Mucosa of descending colon (tissue), 3 donors: ENCODE measurements around the gene ADM5. TPM values are rescaled to one million over a fixed set of nuclear protein-coding genes. Genes with fewer than 3 reads are reported as not detected.

Experiments
- ATAC-seq: fragments of 200-7000 bp; cut with Tn5 transposase; one replicate; pipeline ENCODE4 v1.9.1; 2020; ENCODE audit warnings: mild to moderate bottlenecking, moderate library complexity
- DNase-seq, 3 donors: peaks; one replicate each; pipeline ENCODE4 v3.0.0-alpha.2; 2020
- H3K36me3 ChIP-seq: fragments of 200-600 bp; one replicate; pipeline ENCODE4 v1.8.0; 2021; ENCODE audit warnings: low read depth, mild to moderate bottlenecking
- H3K4me1 ChIP-seq: fragments of 200-600 bp; one replicate; pipeline ENCODE4 v1.8.0; 2021; ENCODE audit warnings: low read depth, mild to moderate bottlenecking
- H3K4me3 ChIP-seq: fragments of 200-600 bp; one replicate; pipeline ENCODE4 v1.8.0; 2021; ENCODE audit warnings: mild to moderate bottlenecking
- H3K9me3 ChIP-seq: fragments of 200-600 bp; one replicate; pipeline ENCODE4 v1.8.0; 2021; ENCODE audit warnings: mild to moderate bottlenecking
- CTCF ChIP-seq: fragments of 200-600 bp; IDR thresholded peaks from one replicate; pipeline ENCODE4 v1.8.0; 2022; ENCODE audit warnings: antibody characterized with exemption, mild to moderate bottlenecking
- intact Hi-C, 2 donors: fragments of 100-400 bp; cut with DNase I in 1 of 2; cut with micrococcal nuclease in 1 of 2; formaldehyde crosslinking; loops; one replicate each; pipeline versions ENCODE4 v1.11.0 to v1.11.1; 2022; cut with DNase I, micrococcal nuclease
- total RNA-seq, 3 donors: library from RNA; stranded (reverse); fragmentation: NEBNext Ultra II Directional in 2 of 3; extraction: Animal tissue kit (Norgen Biotek cat#: 25700) in 2 of 3; gene quantifications; one replicate each; pipeline versions ENCODE4 v1.2.1 to v1.2.4, GENCODE V29; 2021 to 2023
- donor health status: DM: no; HTN: no; CAD: no; lungs with moderate emphysema.
- donor health status: DM: no; HTN: no; CAD: no.
- donor health status: DM: no; HTN: yes; CAD: no.

The ADM5 gene
- total RNA-seq, 3 donors from 2014 or later: 0.69 to 1.3 (median 1.2) TPM

DNA sequence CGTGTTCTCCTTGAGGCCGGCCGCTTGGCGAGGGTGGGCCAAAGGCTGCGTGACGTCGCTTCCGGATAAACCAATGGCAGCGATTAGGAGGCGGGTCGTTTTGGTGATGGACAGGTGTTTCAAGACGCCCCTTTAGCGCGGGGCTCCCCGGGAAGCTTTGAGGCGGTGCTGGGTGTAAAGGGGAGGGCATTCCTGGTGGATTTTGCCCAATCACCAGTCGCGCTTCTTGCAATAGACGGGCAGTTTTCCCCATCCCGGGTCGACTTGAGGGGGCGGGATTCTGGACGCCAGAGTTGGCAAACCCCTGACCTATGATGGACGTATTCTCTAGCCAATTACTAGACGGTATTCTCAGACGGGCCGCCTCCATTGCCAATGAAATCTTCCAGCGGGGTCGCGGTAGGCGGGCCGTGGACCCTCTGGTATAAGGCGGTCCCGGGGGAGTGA lies 12.6 kb upstream of the ADM5 start:
- H3K36me3 ChIP-seq: peaks cover 6% of the 10 kb centered on the region
- intact Hi-C loops: no loop called here

DNA sequence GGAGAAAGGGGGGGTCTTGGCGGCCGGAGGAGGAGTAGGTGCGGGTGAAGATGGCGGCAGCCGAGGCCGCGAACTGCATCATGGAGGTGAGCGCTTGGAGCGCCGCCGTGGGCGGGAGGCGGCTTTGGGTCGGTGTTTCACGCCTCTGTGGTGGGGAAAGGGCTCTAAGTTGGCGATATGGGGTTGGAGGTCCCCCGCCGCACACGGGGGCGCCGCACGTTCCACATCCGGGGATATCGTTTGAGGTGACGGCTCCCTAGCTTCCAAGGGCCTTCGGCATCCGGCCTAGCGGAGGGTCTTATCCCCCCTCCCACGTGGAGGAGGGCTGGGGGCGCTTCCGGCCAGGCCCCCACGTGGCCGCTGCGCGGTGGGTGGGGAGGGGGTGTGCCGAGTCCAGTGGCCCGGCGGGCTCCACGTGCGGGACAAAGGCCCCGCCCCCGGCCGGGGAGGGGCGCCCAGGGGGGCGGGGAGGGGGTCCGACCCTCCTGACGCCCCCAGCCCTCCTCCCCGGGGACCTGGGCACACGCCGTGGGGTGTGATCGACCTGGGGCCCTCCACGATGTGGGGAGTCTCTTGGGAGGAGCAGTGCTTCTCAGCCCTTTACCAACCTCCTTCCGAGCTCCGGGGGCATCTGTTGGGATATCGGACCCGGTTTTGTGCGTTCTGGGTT lies 12.0 kb upstream of the ADM5 start, which contains the start of gene PRMT1:
TSS of gene PRMT1 (plus strand) at position 41 of the 670 bp plus-strand sequence. CDS start at position 51, 10 bp downstream.
- ATAC-seq (peak; percentile 10), DNase-seq (peak in 2 of 3 donors; percentile 53 to 76)
- intact Hi-C loops: no loop called here
- no peak for TF ChIP-seq CTCF
- Histone ChIP-seq H3K36me3 (peaks cover 6% of the 10 kb centered on the region), H3K4me1 (peaks cover 27% of the 10 kb centered on the region), H3K4me3 (peak within 1 kb of the TSS; percentile 88), H3K9me3 (no peaks in the 10 kb centered on the region)

More for the DNA sequence above, 12.6 kb upstream of the ADM5 start:
- Histone ChIP-seq H3K4me3 (peak overlapping the region; percentile 88), H3K4me1 (peaks cover 32% of the 10 kb centered on the region), H3K9me3 (no peaks in the 10 kb centered on the region)
- peak; percentile 83 for ATAC-seq
- DNase-seq: peak; percentile 99 to 100 (median 99)
- no peak for TF ChIP-seq CTCF

DNA sequence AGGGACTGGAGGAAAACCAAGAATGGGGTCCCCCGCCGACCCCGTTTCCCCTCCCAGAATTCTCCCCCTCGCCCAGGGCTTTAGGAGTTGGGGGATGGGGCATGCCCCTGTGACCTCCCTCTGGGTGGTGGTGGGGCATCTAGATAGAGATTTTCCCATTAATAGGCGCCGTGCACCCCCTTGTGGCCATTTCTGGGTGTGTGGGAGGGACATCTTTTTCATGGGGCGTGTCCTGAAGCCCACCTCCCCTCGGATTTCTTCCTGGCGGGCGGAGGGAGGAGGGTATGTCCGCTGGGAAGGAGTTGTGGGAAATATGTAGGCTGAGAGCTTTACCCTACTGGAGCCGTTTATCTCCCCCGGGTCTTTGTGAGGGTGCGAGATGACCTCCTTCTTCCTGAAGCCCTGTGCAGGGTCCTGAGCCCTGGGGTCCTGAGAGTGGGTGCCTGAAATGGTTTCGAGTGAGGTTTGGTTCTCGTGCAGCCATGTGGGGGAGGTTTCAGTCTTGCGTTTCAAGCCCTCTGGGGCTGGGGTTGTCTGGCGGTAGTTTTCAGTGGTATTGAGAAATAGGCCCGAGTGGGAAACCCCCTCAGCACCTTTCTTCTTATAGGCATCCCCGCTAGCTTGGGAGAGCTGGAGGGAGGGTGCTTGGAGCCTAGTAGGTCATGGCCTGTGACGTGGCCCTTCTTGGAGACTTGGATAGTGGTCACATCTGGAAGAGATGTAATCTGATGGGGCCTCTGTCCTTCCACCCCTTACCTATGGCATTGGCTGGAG lies 11.3 kb upstream of the ADM5 start:
- intact Hi-C loops: no loop called here
- ATAC-seq: no peak

DNA sequence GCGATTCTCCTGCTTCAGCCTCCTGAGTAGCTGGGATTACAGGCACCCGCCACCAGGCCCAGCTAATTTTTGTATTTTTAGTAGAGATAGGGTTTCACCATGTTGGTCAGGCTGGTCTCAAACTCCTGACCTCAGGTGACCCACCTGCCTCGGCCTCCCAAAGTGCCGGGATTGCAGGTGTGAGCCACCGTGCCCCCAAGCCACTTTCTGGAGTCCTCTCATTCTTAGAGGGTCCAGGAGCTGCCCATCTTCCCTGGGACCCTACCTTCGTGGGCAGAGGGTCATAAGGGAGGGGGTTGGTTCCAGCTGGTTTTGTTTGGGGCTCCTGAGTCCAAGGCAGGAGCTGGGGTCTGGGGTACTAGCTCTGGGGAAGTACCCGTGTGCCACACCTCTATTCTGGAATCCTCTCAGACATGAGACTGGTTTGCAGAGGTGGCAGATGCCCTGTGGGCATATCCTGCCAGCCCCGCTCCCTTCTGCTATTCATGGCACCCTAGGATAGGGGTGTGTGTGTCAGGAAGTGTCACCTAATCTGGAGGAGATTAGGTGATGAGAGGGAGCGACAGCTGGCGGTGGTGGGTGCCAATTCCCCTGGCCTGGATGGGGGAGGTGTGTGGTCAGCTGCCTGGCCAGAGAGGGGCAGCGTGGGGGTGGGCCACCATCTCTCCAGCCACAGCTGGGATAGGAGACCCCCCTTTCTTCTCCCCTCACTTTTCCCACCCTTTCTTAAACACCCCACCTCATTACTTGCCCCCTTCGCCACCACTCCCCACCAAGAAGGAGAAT lies 10.2 kb upstream of the ADM5 start:
- no peaks in the 10 kb centered on the region for H3K9me3 ChIP-seq
- no peak for ATAC-seq
- DNase-seq: peak in 1 of 3 donors; percentile 57
- TF ChIP-seq CTCF: no peak
- H3K4me1 ChIP-seq: peaks cover 27% of the 10 kb centered on the region
- intact Hi-C loops: no loop called here
- H3K4me3 ChIP-seq: no peak overlapping the region
- peaks cover 6% of the 10 kb centered on the region for H3K36me3 ChIP-seq

More for the DNA sequence above, 11.3 kb upstream of the ADM5 start:
- TF ChIP-seq CTCF: peak; percentile 21
- peak; percentile 83 to 86 (median 84) for DNase-seq
- Histone ChIP-seq H3K36me3 (peaks cover 6% of the 10 kb centered on the region), H3K9me3 (no peaks in the 10 kb centered on the region), H3K4me1 (peaks cover 27% of the 10 kb centered on the region), H3K4me3 (peak overlapping the region; percentile 88)

- TF ChIP-seq CTCF: no peak
- DNase-seq (peak in 1 of 3 donors; percentile 52), ATAC-seq (no peak)
- Histone ChIP-seq H3K4me3 (no peak overlapping the region), H3K9me3 (no peaks in the 10 kb centered on the region), H3K4me1 (peaks cover 27% of the 10 kb centered on the region), H3K36me3 (peaks cover 6% of the 10 kb centered on the region)
- intact Hi-C loops: loop anchor here in 1 of 2 donors (10.0 kb wide), 1 partner anchor 95 kb away; the partner anchor contains the start of genes NOSIP and PRRG2
Observed at GRCh38 chr19:49679771-49680413, 9.5 kb upstream of the ADM5 start.
